Activated T-helper 1 cell treated with Interleukin-2 at 50 U/mL for 16 hours (primary cell): ENCODE results near the gene SCARB1.

Experiments
- DNase-seq: peaks from one replicate; pipeline ENCODE4 v3.0.0-alpha.2; 2020; ENCODE audit warnings: low read depth

Gene SCARB1

GRCh38 chr12:124821252-124822200 is 42.1 kb downstream of the SCARB1 start:
- DNase-seq = no peak

GRCh38 chr12:124820199-124820598 is 43.5 kb downstream of the SCARB1 start:
- no peak for DNase-seq

- no peak for DNase-seq
These were observed 44.1 kb downstream of the SCARB1 start for GRCh38 chr12:124819525-124819924.

GRCh38 chr12:124819080-124819479 is 44.6 kb downstream of the SCARB1 start:
- DNase-seq = no peak

- DNase-seq = no peak
These were observed 46.3 kb downstream of the SCARB1 start for GRCh38 chr12:124817076-124818000.

GRCh38 chr12:124816295-124816854 is 47.3 kb downstream of the SCARB1 start:
- no peak for DNase-seq

GRCh38 chr12:124814741-124815613 is 48.7 kb downstream of the SCARB1 start:
- DNase-seq = no peak

- no peak for DNase-seq
These were observed 49.9 kb downstream of the SCARB1 start for GRCh38 chr12:124813782-124814181.

- no peak for DNase-seq
These were observed 50.7 kb downstream of the SCARB1 start for GRCh38 chr12:124812979-124813378.

GRCh38 chr12:124812356-124812755 is 51.3 kb downstream of the SCARB1 start:
- DNase-seq = no peak

- no peak for DNase-seq
These were observed 52.0 kb downstream of the SCARB1 start for GRCh38 chr12:124811633-124812032.

- DNase-seq = no peak
These were observed 53.8 kb downstream of the SCARB1 start for GRCh38 chr12:124809878-124810277.

GRCh38 chr12:124809391-124809790 is 54.3 kb downstream of the SCARB1 start:
- no peak for DNase-seq

GRCh38 chr12:124808272-124808671 is 55.4 kb downstream of the SCARB1 start:
- no peak for DNase-seq

- DNase-seq = no peak
These were observed 57.6 kb downstream of the SCARB1 start for GRCh38 chr12:124805876-124806668.

- no peak for DNase-seq
These were observed 58.6 kb downstream of the SCARB1 start for GRCh38 chr12:124805050-124805449.

GRCh38 chr12:124804011-124804621 is 59.5 kb downstream of the SCARB1 start:
- DNase-seq = no peak

- DNase-seq = no peak
These were observed 61.3 kb downstream of the SCARB1 start for GRCh38 chr12:124802361-124802760.

- no peak for DNase-seq
These were observed 63.2 kb downstream of the SCARB1 start for GRCh38 chr12:124800506-124800905.

GRCh38 chr12:124797321-124797720 is 66.3 kb downstream of the SCARB1 start:
- DNase-seq = no peak
